Neural cell (in vitro differentiated cells): Measurements from ENCODE around the gene ZBTB2. TPM values are rescaled to one million over a fixed set of nuclear protein-coding genes. Genes with fewer than 3 reads are reported as not detected.

Source experiments
- H2AFZ ChIP-seq: fragments of 200-600, 300-800 bp; sonication (generic), shearing (Covaris generic); 2 replicates; pipeline ENCODE4 v1.6.0; 2014; ENCODE audit warnings: low read depth, mild to moderate bottlenecking, antibody characterized with exemption, low read length, moderate library complexity
- H3F3A ChIP-seq: fragments of 200-600 bp; shearing (Covaris generic); 2 replicates; pipeline ENCODE4 v1.6.1; 2016; ENCODE audit warnings: mild to moderate bottlenecking, moderate library complexity, mixed read lengths, antibody characterized with exemption, low read length; ENCODE audit not compliant: insufficient read depth, poor library complexity, severe bottlenecking
- H3K27ac ChIP-seq: fragments of 200-600, 300-800 bp; sonication (generic), shearing (Covaris generic); 2 replicates; pipeline ENCODE4 v1.5.1; 2014; ENCODE audit warnings: mild to moderate bottlenecking, low read length, moderate library complexity
- H3K27me3 ChIP-seq: fragments of 300-800, 200-600 bp; sonication (generic), shearing (Covaris generic); 2 replicates; pipeline ENCODE4 v1.6.0; 2014; ENCODE audit warnings: mild to moderate bottlenecking, low read depth, low read length, moderate library complexity; ENCODE audit not compliant: insufficient read depth
- H3K36me3 ChIP-seq: fragments of 300-800, 200-600 bp; sonication (generic), shearing (Covaris generic); 2 replicates; pipeline ENCODE4 v1.5.1; 2014; ENCODE audit warnings: mild to moderate bottlenecking, antibody characterized with exemption, low read length, moderate library complexity; ENCODE audit not compliant: insufficient read depth
- H3K4me2 ChIP-seq: fragments of 300-800, 200-600 bp; sonication (generic), shearing (Covaris generic); 2 replicates; pipeline ENCODE4 v1.6.0; 2014; ENCODE audit warnings: mild to moderate bottlenecking, low read length
- H3K4me3 ChIP-seq: fragments of 300-800, 200-600 bp; sonication (generic), shearing (Covaris generic); 2 replicates; pipeline ENCODE4 v1.5.1; 2014; ENCODE audit warnings: mild to moderate bottlenecking, low read length, moderate library complexity
- H3K79me2 ChIP-seq: fragments of 200-600 bp; shearing (Covaris generic); replicated peaks from 2 replicates; pipeline ENCODE4 v1.6.0; 2014; ENCODE audit warnings: mild to moderate bottlenecking, low read length, moderate library complexity; ENCODE audit not compliant: insufficient read depth
- H3K9ac ChIP-seq: fragments of 300-800, 200-600 bp; sonication (generic), shearing (Covaris generic); 2 replicates; pipeline ENCODE4 v1.6.1; 2016; ENCODE audit warnings: mild to moderate bottlenecking, low read length, mixed read lengths
- H3K9me2 ChIP-seq: fragments of 200-600 bp; shearing (Covaris generic); 2 replicates; pipeline ENCODE4 v1.6.1; 2016; ENCODE audit warnings: mild to moderate bottlenecking, low read length, mixed read lengths; ENCODE audit not compliant: insufficient read depth
- H3K9me3 ChIP-seq: fragments of 200-600, 300-800 bp; sonication (generic), shearing (Covaris generic); 2 replicates; pipeline ENCODE4 v1.6.1; 2016; ENCODE audit warnings: mild to moderate bottlenecking, mixed run types, low read length, moderate library complexity, mixed read lengths
- H4K20me1 ChIP-seq: fragments of 200-600 bp; shearing (Covaris generic); 2 replicates; pipeline ENCODE4 v1.6.1; 2016; ENCODE audit warnings: mild to moderate bottlenecking, mixed run types; ENCODE audit not compliant: insufficient read depth
- CTCF ChIP-seq: fragments of 450-650 bp; IDR thresholded peaks from 2 replicates; pipeline ENCODE4 v1.5.1; 2014; ENCODE audit warnings: antibody characterized with exemption, mild to moderate bottlenecking, moderate library complexity; ENCODE audit not compliant: poor library complexity, severe bottlenecking
- EP300 ChIP-seq: fragments of 450-650 bp; conservative IDR thresholded peaks from 2 replicates; pipeline ENCODE4 v1.6.1; 2014; ENCODE audit warnings: antibody characterized with exemption, mild to moderate bottlenecking, moderate library complexity; ENCODE audit not compliant: poor library complexity, severe bottlenecking
- EZH2 ChIP-seq: fragments of 200-600, 300-800 bp; shearing (Covaris generic), sonication (generic); IDR thresholded peaks from 2 replicates; pipeline ENCODE4 v1.6.1; 2014; ENCODE audit warnings: antibody characterized with exemption, low read length, borderline replicate concordance, mild to moderate bottlenecking; ENCODE audit not compliant: insufficient read depth, poor library complexity, severe bottlenecking
- MXI1 ChIP-seq: fragments of 450-650 bp; conservative IDR thresholded peaks from 2 replicates; pipeline ENCODE4 v1.6.1; 2014; ENCODE audit warnings: antibody characterized with exemption, mild to moderate bottlenecking; ENCODE audit not compliant: poor library complexity, severe bottlenecking
- POLR2AphosphoS5 ChIP-seq: IDR thresholded peaks from 2 replicates; pipeline ENCODE4 v1.6.1; 2012
- RAD21 ChIP-seq: fragments of 450-650 bp; conservative IDR thresholded peaks from 2 replicates; pipeline ENCODE4 v1.6.1; 2014; ENCODE audit warnings: antibody characterized with exemption, mild to moderate bottlenecking, moderate library complexity
- REST ChIP-seq: IDR thresholded peaks from 2 replicates; pipeline ENCODE4 v1.6.1; 2012; ENCODE audit warnings: borderline replicate concordance
- SMC3 ChIP-seq: fragments of 450-650 bp; conservative IDR thresholded peaks from 2 replicates; pipeline ENCODE4 v1.6.1; 2014; ENCODE audit warnings: antibody characterized with exemption, mild to moderate bottlenecking, moderate library complexity; ENCODE audit not compliant: poor library complexity
- TAF1 ChIP-seq: IDR thresholded peaks from 2 replicates; pipeline ENCODE4 v1.6.1; 2012; ENCODE audit warnings: low read depth
- polyA plus RNA-seq: library from polyadenylated mRNA; depleted of rRNA; stranded (reverse); fragments of >200 nt; gene quantifications from 2 replicates; pipeline ENCODE4 v1.2.3, GENCODE V29; 2014

ZBTB2 gene
- polyA plus RNA-seq, 1 donor from 2014 or later, result 10.3 TPM

- TF ChIP-seq SMC3 (no peak), POLR2AphosphoS5 (no peak), REST (no peak), EZH2 (no peak), CTCF (no peak)
- no peak overlapping the region for H2AFZ ChIP-seq
- H3K27ac ChIP-seq, result no peak overlapping the region
- H3K9me2 ChIP-seq, result no peaks in the 10 kb centered on the region
- no peak overlapping the region for H3K4me2 ChIP-seq
- H3K9ac ChIP-seq, result no peak overlapping the region
- peaks cover 3% of the 10 kb centered on the region for H3K36me3 ChIP-seq
- no peaks in the 10 kb centered on the region for H3K9me3 ChIP-seq
- H3K27me3 ChIP-seq, result no peaks in the 10 kb centered on the region
- no peaks in the 10 kb centered on the region for H3K79me2 ChIP-seq
- no peak overlapping the region for H3K4me3 ChIP-seq
- no peaks in the 10 kb centered on the region for H3F3A ChIP-seq
- H4K20me1 ChIP-seq, result no peaks in the 10 kb centered on the region
Observed at GRCh38 chr6:151428093-151428735, 36.9 kb upstream of the ZBTB2 start.

- Histone ChIP-seq H3K36me3 (no peaks in the 10 kb centered on the region), H3K9me2 (no peaks in the 10 kb centered on the region)
Observed at GRCh38 chr6:151425561-151425960, 34.2 kb upstream of the ZBTB2 start.

More at GRCh38 chr6:151425561-151425960, 34.2 kb upstream of the ZBTB2 start:
- TF ChIP-seq RAD21 (no peak), SMC3 (no peak), TAF1 (no peak), EP300 (no peak), MXI1 (no peak), POLR2AphosphoS5 (no peak), CTCF (no peak), REST (no peak)
- Histone ChIP-seq H3K4me2 (no peak overlapping the region), H4K20me1 (no peaks in the 10 kb centered on the region), H3K9ac (no peak overlapping the region), H3F3A (no peaks in the 10 kb centered on the region), H2AFZ (no peak overlapping the region), H3K9me3 (no peaks in the 10 kb centered on the region), H3K27ac (no peak overlapping the region), H3K79me2 (no peaks in the 10 kb centered on the region), H3K4me3 (no peak overlapping the region), H3K27me3 (no peaks in the 10 kb centered on the region)
